ENCODE results near the gene COASY.
"Not testable (repeated sequence)": the region's sequence is repeated elsewhere in the genome, so short reads cannot be mapped to it uniquely, and the experiment has no call there.

The COASY gene

GRCh38 chr17:42535155-42536047, 26.5 kb upstream of the COASY start:
- H3K4me3 ChIP-seq (ENCODE audit: low read length): peak overlapping the region; percentile 90
- H3K27me3 ChIP-seq (replicated peaks; ENCODE audit: control insufficient read depth, insufficient read depth, low read length): no peaks in the 10 kb centered on the region
- peak overlapping the region; percentile 89 for H3K9ac ChIP-seq (ENCODE audit: low read length)
- no peak for DNase-seq (ENCODE audit: low read depth)
- H3K36me3 ChIP-seq (ENCODE audit: control insufficient read depth, insufficient read depth, low read length, severe bottlenecking): peaks cover 22% of the 10 kb centered on the region
- peaks cover 23% of the 10 kb centered on the region for H3K4me1 ChIP-seq (ENCODE audit: control insufficient read depth, insufficient read depth, low read length)
- no peaks in the 10 kb centered on the region for H3K9me3 ChIP-seq (ENCODE audit: control insufficient read depth, low read length)

- peaks cover 27% of the 10 kb centered on the region for H3K36me3 ChIP-seq (ENCODE audit: control insufficient read depth, insufficient read depth, low read length, severe bottlenecking)
- peak within 1 kb of the TSS; percentile 89 for H3K9ac ChIP-seq (ENCODE audit: low read length)
- H3K4me3 ChIP-seq (ENCODE audit: low read length): peak within 1 kb of the TSS; percentile 90
- H3K9me3 ChIP-seq (ENCODE audit: control insufficient read depth, low read length): no peaks in the 10 kb centered on the region
- DNase-seq (ENCODE audit: low read depth): peak; percentile 98
- H3K4me1 ChIP-seq (ENCODE audit: control insufficient read depth, insufficient read depth, low read length): peaks cover 23% of the 10 kb centered on the region
- H3K27me3 ChIP-seq (replicated peaks; ENCODE audit: control insufficient read depth, insufficient read depth, low read length): no peaks in the 10 kb centered on the region
Measured at GRCh38 chr17:42536048-42536371, 25.9 kb upstream of the COASY start, which contains the start of gene NAGLU. Gene NAGLU, plus strand, starts transcription at chr17:42536241. Its CDS starts 32 bp downstream, at chr17:42536273.

GRCh38 chr17:42536372-42537155, 25.4 kb upstream of the COASY start:
- Histone ChIP-seq H3K4me3 (ENCODE audit: low read length) (peak overlapping the region; percentile 90), H3K9me3 (ENCODE audit: control insufficient read depth, low read length) (no peaks in the 10 kb centered on the region), H3K9ac (ENCODE audit: low read length) (peak overlapping the region; percentile 89), H3K27me3 (replicated peaks; ENCODE audit: control insufficient read depth, insufficient read depth, low read length) (no peaks in the 10 kb centered on the region), H3K4me1 (ENCODE audit: control insufficient read depth, insufficient read depth, low read length) (peaks cover 21% of the 10 kb centered on the region), H3K36me3 (ENCODE audit: control insufficient read depth, insufficient read depth, low read length, severe bottlenecking) (peaks cover 33% of the 10 kb centered on the region)
- peak; percentile 80 for DNase-seq (ENCODE audit: low read depth)

- Histone ChIP-seq H3K4me3 (ENCODE audit: low read length) (peak overlapping the region; percentile 90), H3K9me3 (ENCODE audit: control insufficient read depth, low read length) (no peaks in the 10 kb centered on the region), H3K36me3 (ENCODE audit: control insufficient read depth, insufficient read depth, low read length, severe bottlenecking) (peaks cover 37% of the 10 kb centered on the region), H3K9ac (ENCODE audit: low read length) (peak overlapping the region; percentile 89), H3K4me1 (ENCODE audit: control insufficient read depth, insufficient read depth, low read length) (peaks cover 18% of the 10 kb centered on the region), H3K27me3 (replicated peaks; ENCODE audit: control insufficient read depth, insufficient read depth, low read length) (no peaks in the 10 kb centered on the region)
- DNase-seq (ENCODE audit: low read depth): no peak
Measured at GRCh38 chr17:42537156-42537805, 24.7 kb upstream of the COASY start.

GRCh38 chr17:42537826-42538451, 24.0 kb upstream of the COASY start:
- Histone ChIP-seq H3K36me3 (ENCODE audit: control insufficient read depth, insufficient read depth, low read length, severe bottlenecking) (peaks cover 44% of the 10 kb centered on the region), H3K4me1 (ENCODE audit: control insufficient read depth, insufficient read depth, low read length) (peaks cover 18% of the 10 kb centered on the region), H3K9me3 (ENCODE audit: control insufficient read depth, low read length) (no peaks in the 10 kb centered on the region), H3K27me3 (replicated peaks; ENCODE audit: control insufficient read depth, insufficient read depth, low read length) (no peaks in the 10 kb centered on the region), H3K4me3 (ENCODE audit: low read length) (peak overlapping the region; percentile 90), H3K9ac (ENCODE audit: low read length) (peak overlapping the region; percentile 89)
- DNase-seq (ENCODE audit: low read depth): no peak

- H3K9me3 ChIP-seq (ENCODE audit: control insufficient read depth, low read length): no peaks in the 10 kb centered on the region
- H3K27me3 ChIP-seq (replicated peaks; ENCODE audit: control insufficient read depth, insufficient read depth, low read length): no peaks in the 10 kb centered on the region
- H3K4me1 ChIP-seq (ENCODE audit: control insufficient read depth, insufficient read depth, low read length): peaks cover 18% of the 10 kb centered on the region
- H3K9ac ChIP-seq (ENCODE audit: low read length): no peak overlapping the region
- H3K36me3 ChIP-seq (ENCODE audit: control insufficient read depth, insufficient read depth, low read length, severe bottlenecking): peaks cover 49% of the 10 kb centered on the region
- no peak for DNase-seq (ENCODE audit: low read depth)
- H3K4me3 ChIP-seq (ENCODE audit: low read length): no peak overlapping the region
Measured at GRCh38 chr17:42538482-42538881, 23.5 kb upstream of the COASY start.

GRCh38 chr17:42540558-42540957, 21.4 kb upstream of the COASY start:
- Histone ChIP-seq H3K36me3 (ENCODE audit: control insufficient read depth, insufficient read depth, low read length, severe bottlenecking) (peaks cover 67% of the 10 kb centered on the region), H3K4me1 (ENCODE audit: control insufficient read depth, insufficient read depth, low read length) (peaks cover 12% of the 10 kb centered on the region)
- H3K9me3 ChIP-seq (ENCODE audit: control insufficient read depth, low read length); DNase-seq (ENCODE audit: low read depth); H3K4me3 ChIP-seq (ENCODE audit: low read length); H3K9ac ChIP-seq (ENCODE audit: low read length); H3K27me3 ChIP-seq (replicated peaks; ENCODE audit: control insufficient read depth, insufficient read depth, low read length): not testable (repeated sequence)

- Histone ChIP-seq H3K9ac (ENCODE audit: low read length) (no peak overlapping the region), H3K27me3 (replicated peaks; ENCODE audit: control insufficient read depth, insufficient read depth, low read length) (no peaks in the 10 kb centered on the region), H3K4me1 (ENCODE audit: control insufficient read depth, insufficient read depth, low read length) (peaks cover 9% of the 10 kb centered on the region), H3K4me3 (ENCODE audit: low read length) (no peak overlapping the region), H3K9me3 (ENCODE audit: control insufficient read depth, low read length) (no peaks in the 10 kb centered on the region), H3K36me3 (ENCODE audit: control insufficient read depth, insufficient read depth, low read length, severe bottlenecking) (peaks cover 67% of the 10 kb centered on the region)
- DNase-seq (ENCODE audit: low read depth): no peak
Measured at GRCh38 chr17:42541041-42541833, 20.7 kb upstream of the COASY start.

- no peaks in the 10 kb centered on the region for H3K27me3 ChIP-seq (replicated peaks; ENCODE audit: control insufficient read depth, insufficient read depth, low read length)
- peaks cover 63% of the 10 kb centered on the region for H3K36me3 ChIP-seq (ENCODE audit: control insufficient read depth, insufficient read depth, low read length, severe bottlenecking)
- no peaks in the 10 kb centered on the region for H3K4me1 ChIP-seq (ENCODE audit: control insufficient read depth, insufficient read depth, low read length)
- H3K4me3 ChIP-seq (ENCODE audit: low read length): no peak overlapping the region
- DNase-seq (ENCODE audit: low read depth): no peak
- no peaks in the 10 kb centered on the region for H3K9me3 ChIP-seq (ENCODE audit: control insufficient read depth, low read length)
- no peak overlapping the region for H3K9ac ChIP-seq (ENCODE audit: low read length)
Measured at GRCh38 chr17:42543190-42544079, 18.5 kb upstream of the COASY start.

Data from adipocyte (in vitro differentiated cells).